KMS-11 (cell line): Measurements from ENCODE around the gene ANKS6.

Experiments
- H2AFZ ChIP-seq: fragments of 200-600 bp; sonication (generic); 2 replicates; pipeline ENCODE4 v1.6.1; 2016; ENCODE audit warnings: antibody characterized with exemption, mixed run types, low read depth
- H3K27ac ChIP-seq: fragments of 200-600 bp; sonication (generic); 2 replicates; pipeline ENCODE4 v1.6.1; 2016; ENCODE audit warnings: mild to moderate bottlenecking, mixed run types
- H3K27me3 ChIP-seq: fragments of 200-600 bp; sonication (generic); 2 replicates; pipeline ENCODE4 v1.6.1; 2017; ENCODE audit warnings: mild to moderate bottlenecking, low read depth, mixed run types, moderate library complexity; ENCODE audit not compliant: insufficient read depth
- H3K36me3 ChIP-seq: fragments of 200-600 bp; sonication (generic); 2 replicates; pipeline ENCODE4 v1.6.1; 2017; ENCODE audit warnings: mild to moderate bottlenecking, mixed run types; ENCODE audit not compliant: insufficient read depth
- H3K4me1 ChIP-seq: fragments of 200-600 bp; sonication (generic); 2 replicates; pipeline ENCODE4 v1.6.1; 2016; ENCODE audit warnings: mild to moderate bottlenecking, low read depth, mixed run types; ENCODE audit not compliant: poor library complexity, severe bottlenecking
- H3K4me2 ChIP-seq: fragments of 200-600 bp; sonication (generic); 2 replicates; pipeline ENCODE4 v1.7.0; 2016; ENCODE audit warnings: mild to moderate bottlenecking, mixed run types
- H3K4me3 ChIP-seq: fragments of 200-600 bp; sonication (generic); IDR thresholded peaks from 2 replicates; pipeline ENCODE4 v1.6.1; 2017; ENCODE audit warnings: low read depth, low read length, mixed read lengths; ENCODE audit not compliant: insufficient read depth
- H3K79me2 ChIP-seq: fragments of 200-600 bp; sonication (generic); 2 replicates; pipeline ENCODE4 v1.6.1; 2016; ENCODE audit warnings: low read depth, mixed run types; ENCODE audit not compliant: insufficient read depth
- H3K9ac ChIP-seq: fragments of 200-600 bp; sonication (generic); 2 replicates; pipeline ENCODE4 v1.6.1; 2016; ENCODE audit warnings: mild to moderate bottlenecking, mixed run types
- H4K20me1 ChIP-seq: fragments of 200-600 bp; sonication (generic); 2 replicates; pipeline ENCODE4 v1.6.1; 2016; ENCODE audit warnings: mild to moderate bottlenecking, mixed run types; ENCODE audit not compliant: insufficient read depth
- CTCF ChIP-seq: fragments of 200-600 bp; sonication (generic); conservative IDR thresholded peaks from 2 replicates; pipeline ENCODE4 v1.6.1; 2017; ENCODE audit warnings: low read depth, mild to moderate bottlenecking, antibody characterized with exemption, low read length, moderate library complexity, mixed read lengths

ANKS6 gene

GRCh38 chr9:98736226-98736625, 60.1 kb downstream of the ANKS6 start:
- no peaks in the 10 kb centered on the region for H4K20me1 ChIP-seq
- H3K27me3 ChIP-seq: no peaks in the 10 kb centered on the region
- H3K4me2 ChIP-seq: no peak overlapping the region
- no peaks in the 10 kb centered on the region for H3K79me2 ChIP-seq
- H3K27ac ChIP-seq: no peak overlapping the region
- no peak overlapping the region for H3K9ac ChIP-seq
- H3K36me3 ChIP-seq: no peaks in the 10 kb centered on the region
- no peaks in the 10 kb centered on the region for H3K4me1 ChIP-seq
- no peak overlapping the region for H3K4me3 ChIP-seq
- no peak for TF ChIP-seq CTCF
- no peak overlapping the region for H2AFZ ChIP-seq

GRCh38 chr9:98732801-98733200, 63.6 kb downstream of the ANKS6 start:
- H3K27me3 ChIP-seq: no peaks in the 10 kb centered on the region

GRCh38 chr9:98732091-98732490, 64.3 kb downstream of the ANKS6 start:
- Histone ChIP-seq H3K4me2 (no peak overlapping the region), H3K27me3 (no peaks in the 10 kb centered on the region), H3K4me3 (no peak overlapping the region), H4K20me1 (no peaks in the 10 kb centered on the region), H3K4me1 (no peaks in the 10 kb centered on the region), H3K9ac (no peak overlapping the region), H3K27ac (no peak overlapping the region), H3K36me3 (no peaks in the 10 kb centered on the region), H2AFZ (no peak overlapping the region), H3K79me2 (no peaks in the 10 kb centered on the region)
- no peak for TF ChIP-seq CTCF

More at GRCh38 chr9:98732801-98733200, 63.6 kb downstream of the ANKS6 start:
- Histone ChIP-seq H3K27ac (no peak overlapping the region), H3K79me2 (no peaks in the 10 kb centered on the region), H4K20me1 (no peaks in the 10 kb centered on the region), H3K36me3 (no peaks in the 10 kb centered on the region), H3K4me1 (no peaks in the 10 kb centered on the region), H3K9ac (no peak overlapping the region), H3K4me2 (no peak overlapping the region), H2AFZ (no peak overlapping the region), H3K4me3 (no peak overlapping the region)
- TF ChIP-seq CTCF: no peak

GRCh38 chr9:98730871-98731270, 65.5 kb downstream of the ANKS6 start:
- no peaks in the 10 kb centered on the region for H4K20me1 ChIP-seq
- no peaks in the 10 kb centered on the region for H3K79me2 ChIP-seq
- no peaks in the 10 kb centered on the region for H3K4me1 ChIP-seq
- no peaks in the 10 kb centered on the region for H3K27me3 ChIP-seq
- TF ChIP-seq CTCF: no peak
- no peak overlapping the region for H3K4me3 ChIP-seq
- no peak overlapping the region for H3K4me2 ChIP-seq
- no peak overlapping the region for H3K27ac ChIP-seq
- H2AFZ ChIP-seq: no peak overlapping the region
- H3K9ac ChIP-seq: no peak overlapping the region
- H3K36me3 ChIP-seq: no peaks in the 10 kb centered on the region
